Measurements from ENCODE around the gene SLC6A6.
"Not testable (repeated sequence)": the region's sequence is repeated elsewhere in the genome, so short reads cannot be mapped to it uniquely, and the experiment has no call there.

The SLC6A6 gene

DNA sequence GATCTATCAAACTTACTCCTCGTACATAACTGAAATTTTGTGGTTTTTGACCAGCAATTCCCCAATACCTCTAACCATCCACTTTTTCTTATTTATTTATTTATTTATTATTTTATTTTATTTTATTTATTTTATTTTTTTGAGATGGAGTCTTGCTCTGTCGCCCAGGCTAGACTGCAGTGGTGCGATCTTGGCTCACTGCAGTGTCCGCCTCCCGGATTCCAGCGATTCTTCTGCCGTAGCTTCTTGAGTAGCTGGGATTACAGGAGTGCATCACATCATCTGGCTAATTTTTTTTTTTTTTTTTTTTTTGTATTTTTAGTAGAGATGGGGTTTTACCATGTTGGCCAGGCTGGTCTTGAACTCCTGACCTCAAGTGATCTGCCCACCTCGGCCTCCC is 35.3 kb downstream of the SLC6A6 start:
- DNase-seq = not testable (repeated sequence)

DNA sequence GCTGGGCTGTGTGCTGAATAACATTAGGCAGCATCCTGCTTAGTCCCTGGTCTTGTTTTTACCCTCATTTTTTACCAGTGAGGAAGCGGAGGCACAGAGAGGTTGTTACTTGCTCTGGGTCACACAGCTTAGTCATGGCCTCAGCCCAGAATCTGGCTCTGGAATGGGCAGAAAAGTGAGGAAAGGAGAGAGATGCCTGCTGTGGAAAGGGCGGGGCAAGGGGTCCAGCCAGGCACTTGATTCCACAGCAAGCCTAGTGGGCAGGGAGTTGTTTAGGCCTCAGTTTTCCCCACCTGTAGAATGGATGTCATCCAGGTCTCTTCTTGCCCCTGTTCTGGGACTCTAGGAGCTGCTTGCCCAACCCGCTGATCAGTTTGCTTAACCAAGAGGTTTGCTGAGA is 35.9 kb downstream of the SLC6A6 start:
- DNase-seq = no peak

DNA sequence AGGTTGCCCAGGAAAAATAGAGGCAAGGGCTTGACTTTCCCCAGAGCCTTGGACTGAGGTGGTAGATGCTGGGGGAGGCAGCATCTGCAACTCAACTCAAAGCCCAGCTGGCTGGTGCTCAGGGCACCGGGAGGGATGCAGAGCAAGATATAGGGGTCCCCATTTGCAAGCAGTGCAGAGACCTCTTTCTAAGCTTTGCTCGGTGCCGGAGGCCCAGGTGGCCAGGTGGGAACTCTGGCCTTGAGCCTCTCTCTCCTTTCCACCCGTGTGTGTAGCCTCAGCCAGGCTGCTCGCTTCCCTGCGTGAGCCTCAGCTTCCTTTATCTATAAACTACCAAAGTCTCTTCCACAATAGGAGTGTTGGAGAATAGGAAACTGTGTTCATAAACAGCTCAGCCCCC is 36.5 kb downstream of the SLC6A6 start:
- DNase-seq = no peak

DNA sequence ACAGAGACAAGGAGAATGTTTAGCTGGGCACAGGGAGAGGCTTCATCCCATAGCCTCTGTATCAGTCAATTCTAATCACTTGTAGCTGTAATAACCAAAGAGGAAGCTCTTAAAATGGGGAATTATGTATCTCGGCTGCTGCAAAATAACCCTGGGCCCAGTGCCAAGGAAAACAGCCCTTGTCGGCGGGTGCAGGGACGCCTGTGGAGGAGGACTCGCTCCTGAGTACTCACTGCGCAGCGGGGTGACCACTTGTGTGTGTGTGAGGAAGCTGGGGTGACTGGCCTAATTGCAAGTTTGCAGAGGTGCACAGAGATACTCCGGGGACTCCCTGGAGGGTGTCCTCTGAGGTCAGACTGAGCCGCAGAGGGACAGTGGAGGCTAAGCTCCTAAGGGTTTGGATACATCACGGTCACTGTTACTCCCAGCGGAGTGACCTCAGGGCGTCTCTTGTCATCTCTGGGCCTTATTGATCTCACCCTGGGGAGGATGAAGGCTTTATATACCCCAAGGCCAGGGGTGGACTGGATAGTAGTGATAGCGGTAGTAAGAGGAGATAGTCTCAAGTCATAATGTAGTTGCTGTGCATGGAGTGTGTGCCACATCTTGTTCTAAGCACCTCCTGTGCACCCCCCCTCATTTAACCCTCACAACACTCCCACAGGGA is 37.2 kb downstream of the SLC6A6 start:
- no peak for DNase-seq

DNA sequence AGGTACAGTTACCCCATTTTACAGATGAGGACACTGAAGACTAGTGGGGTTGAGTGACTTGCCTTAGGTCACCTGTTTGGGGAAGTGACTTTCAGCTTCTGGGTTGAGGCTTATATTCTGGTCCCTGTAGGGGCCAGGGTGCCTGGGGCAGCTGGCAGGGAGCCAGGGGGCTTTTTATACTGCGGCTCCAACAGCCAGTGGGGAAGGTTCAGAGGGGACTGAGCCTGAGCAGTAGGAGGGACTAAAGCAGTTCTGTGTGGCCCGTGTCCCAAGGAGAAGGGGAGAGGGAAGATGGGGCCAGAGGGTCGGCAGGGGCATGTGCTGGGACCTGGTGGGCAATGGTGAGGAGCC is 37.7 kb downstream of the SLC6A6 start:
- DNase-seq = no peak

DNA sequence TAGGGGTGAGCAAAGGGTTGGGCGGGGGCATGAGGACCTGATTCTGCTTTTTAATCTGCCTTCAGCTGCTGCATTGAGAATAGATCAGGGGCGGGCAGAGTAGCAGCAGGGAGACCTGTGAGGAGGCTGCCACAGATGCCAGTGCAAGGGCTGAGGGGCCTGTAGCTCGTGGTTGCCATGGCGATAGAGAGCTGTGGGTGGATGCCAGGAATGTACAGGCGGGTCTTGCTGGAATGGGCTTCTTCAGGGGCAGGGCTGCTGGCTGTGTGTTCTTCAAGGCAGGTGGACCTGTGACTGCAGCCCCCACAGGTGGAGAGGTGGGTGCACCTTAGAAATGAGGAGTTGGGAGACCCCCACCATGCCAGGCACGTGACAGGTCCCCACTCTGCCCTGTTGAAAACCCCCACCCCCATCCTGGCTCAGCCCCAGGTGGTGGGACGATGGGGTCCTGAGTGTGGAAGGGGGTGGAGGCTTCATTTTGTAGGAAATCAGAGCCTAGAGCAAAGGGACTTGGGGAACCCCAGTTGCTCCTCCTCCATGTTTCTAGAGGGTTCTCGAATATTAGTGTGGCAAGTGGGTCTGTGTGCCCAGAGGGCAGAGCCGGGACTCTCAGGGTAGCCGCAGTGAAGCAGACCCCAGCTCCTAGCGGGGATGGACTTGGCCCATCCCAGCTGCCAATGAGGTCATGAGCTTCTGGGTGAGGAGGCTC is 38.3 kb downstream of the SLC6A6 start:
- DNase-seq = peak; percentile 26

DNA sequence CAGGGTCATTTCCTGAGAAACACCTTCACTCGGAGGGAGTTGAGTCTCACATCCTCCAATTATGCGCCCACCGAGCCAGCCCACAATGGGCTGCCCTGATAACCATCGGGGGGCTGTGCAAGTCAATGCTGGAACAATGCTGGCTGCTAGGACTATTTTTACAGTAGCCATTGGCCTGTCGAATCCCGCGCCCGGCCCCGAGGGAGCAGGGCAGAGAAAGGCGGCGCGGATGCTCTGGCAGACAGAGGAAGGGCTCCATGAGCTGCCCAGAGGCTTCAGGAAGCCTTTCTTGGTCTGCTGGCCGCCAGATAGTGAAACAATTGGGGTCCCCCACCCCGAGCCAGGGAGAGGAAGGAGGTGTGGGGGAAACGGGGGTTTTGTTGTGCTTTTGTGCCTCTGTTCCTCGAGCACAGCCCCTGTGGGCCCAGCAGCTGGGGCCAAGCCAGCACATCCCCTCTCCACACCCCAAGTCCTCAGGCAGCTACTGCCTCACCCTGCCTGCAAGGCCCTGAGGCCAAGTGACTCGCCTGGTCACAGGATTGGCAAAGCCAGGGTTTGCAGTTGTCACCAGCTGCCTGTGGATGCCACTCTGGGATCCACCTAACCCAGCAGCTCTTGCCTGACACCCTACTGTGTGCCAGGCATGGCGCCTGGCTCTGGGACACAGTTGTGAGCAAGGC is 39.0 kb downstream of the SLC6A6 start:
- no peak for DNase-seq

DNA sequence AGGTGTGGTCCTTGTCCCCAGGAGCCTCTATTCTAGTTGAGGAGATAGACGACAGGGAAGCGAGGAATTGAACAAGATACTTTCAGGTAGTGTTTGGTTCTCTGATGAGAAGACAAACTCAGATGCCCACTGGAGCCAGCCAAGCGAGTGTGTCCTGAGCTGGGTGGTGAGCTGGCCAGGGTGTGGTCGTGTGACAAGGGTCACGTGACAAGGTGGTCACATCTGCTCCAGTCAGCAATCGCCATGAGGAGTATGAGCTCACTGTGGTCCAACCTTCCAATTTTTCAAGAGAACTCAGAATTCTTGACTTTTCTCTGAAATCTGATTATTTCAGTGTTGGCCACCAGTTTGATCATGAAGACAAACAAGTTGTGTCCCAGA is 39.5 kb downstream of the SLC6A6 start:
- no peak for DNase-seq

DNA sequence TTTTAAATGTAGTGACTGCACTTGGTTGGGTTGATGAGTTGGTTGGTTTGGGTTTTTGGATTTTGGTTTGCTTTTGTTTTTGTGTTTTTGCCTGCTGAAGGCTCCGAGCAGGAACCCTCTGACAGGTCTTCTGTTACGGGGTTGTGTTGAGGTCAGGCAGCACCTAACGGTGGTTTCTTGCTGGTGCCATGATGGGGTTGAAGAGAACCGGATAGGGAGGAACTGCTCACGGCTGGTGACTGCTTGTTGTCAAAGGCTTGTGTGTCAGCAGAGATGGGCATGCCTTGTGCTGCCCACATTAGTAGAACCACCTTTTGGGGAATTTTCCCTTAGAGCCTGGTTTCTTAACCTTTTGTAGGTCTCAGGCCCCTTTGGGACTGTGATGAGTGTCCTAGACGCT is 42.0 kb downstream of the SLC6A6 start:
- no peak for DNase-seq

DNA sequence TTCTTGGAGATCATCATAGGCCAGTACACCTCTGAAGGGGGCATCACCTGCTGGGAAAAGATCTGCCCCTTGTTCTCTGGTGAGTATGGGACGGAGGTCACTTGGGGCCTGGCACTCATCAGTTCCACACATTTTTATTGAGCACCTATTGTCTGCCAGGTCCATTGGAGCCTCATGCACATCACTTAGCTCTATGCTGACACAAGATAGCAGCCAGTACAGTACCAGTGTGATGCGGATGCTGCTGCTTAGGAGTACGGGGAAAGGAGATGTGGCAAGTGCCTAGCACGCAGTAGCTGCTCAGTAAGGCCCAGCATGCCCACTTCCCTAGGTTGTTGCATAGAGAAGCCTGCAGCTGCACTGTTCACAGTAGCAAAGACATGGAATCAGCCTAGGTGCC is 43.4 kb downstream of the SLC6A6 start:
- DNase-seq = no peak

DNA sequence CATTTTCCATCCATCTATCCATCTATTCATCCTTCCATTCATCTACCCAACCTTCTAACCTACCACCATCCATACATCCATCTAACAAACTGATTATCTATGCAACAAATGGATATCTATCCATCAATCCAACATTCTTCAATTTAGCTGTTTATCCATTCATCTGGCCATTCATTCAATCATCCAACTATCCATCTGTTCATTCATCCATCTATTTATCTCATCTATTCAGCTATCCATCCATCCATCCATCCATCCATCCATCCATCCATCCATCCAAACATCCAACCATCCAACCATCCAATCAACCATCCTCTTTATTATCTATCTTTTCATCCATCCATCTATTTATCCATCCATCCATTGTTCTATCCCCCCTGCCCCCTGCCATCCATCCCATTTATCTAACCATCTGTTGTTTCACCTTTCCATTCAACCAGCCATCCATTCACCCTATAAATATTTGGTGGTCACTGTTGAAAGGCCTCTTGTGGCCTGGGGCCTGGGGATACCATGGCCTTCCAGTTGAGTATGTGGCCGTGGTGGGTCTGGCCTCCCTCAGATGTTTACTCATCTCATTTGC is 44.7 kb downstream of the SLC6A6 start:
- DNase-seq = no peak

DNA sequence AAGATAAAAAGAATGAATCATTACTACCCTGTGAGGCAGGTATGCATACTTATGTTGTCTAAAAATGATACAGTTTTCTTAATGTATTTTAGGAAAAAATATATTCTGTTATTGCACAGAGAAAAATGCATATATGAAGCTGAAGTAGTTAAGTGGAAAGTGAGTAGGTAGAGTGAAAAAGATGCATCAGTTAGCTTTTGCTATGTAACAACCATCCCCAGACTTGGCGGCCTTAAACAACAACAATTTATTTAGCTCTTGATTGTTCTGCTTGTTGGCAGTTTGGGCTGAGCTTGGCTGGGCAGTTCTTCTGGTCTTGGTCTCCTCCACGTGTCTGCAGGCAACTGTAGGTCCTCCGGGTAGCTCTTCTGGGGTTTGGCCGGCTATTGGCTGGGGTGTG is 45.7 kb downstream of the SLC6A6 start:
- no peak for DNase-seq

DNA sequence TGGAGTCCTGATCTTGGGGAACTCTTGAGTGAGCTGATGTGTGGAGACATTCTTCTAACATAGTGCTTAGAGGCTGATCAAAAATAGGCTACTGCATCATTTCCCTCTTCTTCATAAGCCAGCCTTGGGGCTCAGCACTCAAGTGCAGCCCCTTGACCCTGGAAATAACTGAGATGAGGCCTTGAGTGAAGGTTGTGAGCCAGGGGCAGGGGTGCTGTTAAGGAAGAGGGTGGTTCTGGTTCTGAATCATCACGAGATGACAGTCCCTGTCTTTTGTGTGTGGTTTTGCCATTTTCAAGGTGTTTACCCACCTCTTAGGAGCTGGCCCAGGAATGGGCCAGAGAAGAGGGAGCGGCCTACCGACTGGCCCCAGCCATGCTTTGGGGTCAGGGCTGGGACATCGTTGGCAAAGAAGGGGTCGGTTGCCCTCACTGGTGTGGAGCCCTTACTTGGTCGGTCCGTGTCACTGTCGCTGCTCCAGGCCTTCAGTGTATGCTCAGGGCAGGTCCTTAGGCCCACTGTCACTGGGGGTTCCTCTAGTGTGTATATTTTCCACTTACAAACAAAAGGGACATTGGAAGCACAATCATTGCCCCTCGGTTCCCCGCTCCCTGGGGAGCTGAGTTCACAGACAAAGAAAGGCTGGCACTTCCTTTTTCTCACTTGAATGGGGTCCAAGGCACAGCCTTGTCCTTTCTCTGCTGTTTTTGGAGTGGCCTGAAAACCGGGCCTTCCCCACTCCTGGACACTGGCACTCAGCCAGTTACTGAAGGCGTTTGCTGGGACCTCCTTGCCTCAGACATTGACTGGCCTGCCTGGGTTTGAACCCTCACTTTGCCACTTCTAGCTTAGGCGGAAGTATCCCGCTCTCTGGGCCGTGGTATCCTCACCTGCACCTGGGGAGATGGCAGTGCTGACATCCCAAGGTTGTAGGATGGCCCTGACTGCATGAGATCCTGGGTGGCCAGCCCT is 46.6 kb downstream of the SLC6A6 start:
- DNase-seq = no peak

DNA sequence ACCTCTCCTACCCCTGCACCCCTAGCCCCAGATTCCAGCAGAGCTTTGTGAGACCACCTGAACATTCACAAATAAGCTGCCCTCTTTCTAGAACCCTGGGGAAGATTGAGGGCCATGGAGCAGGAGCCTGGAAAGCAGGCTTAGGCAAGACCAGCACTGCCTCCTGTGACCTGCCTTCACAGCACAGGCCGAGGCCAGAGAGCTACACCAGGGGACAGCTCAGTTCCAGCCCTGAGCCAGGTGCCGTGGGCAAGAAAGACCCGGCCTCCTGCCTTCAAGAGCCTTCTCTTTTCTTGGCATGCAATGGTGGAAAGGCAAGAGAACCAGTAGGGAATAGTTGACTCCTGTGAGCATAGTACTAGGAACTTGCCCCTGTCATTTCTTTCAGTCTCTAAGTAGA is 48.1 kb downstream of the SLC6A6 start:
- DNase-seq = no peak

DNA sequence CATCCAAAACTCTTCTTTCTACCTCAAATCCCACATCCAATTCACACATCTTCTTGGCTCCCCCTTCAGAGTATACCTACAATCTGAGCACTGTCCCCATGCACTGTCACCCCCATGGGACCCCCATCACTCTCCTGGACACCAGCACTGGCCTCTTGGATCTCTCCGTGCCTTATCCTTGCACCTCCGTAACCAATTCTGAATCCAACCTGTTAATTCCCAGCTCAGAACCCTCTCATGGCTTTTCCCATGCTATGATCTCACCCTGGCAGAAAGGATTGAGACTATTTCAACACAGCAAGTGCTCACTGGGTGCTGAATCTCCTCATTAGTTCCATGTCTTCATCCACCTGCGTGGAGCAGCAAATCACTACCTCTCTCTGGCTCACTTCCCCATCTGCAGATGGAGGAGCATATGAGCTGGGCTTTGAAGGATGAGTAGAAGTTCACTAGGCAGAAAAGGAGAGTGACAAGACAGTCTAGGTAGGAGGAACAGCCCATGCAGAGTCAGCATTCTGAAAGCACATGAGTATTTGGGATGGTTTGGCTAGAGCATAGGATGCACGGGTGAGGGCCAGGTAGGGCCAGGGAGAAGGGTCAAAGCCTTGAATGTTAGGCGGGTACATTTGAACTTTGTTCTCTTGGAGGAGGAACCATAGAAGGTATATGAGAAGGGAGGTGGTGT is 48.7 kb downstream of the SLC6A6 start:
- DNase-seq = no peak

DNA sequence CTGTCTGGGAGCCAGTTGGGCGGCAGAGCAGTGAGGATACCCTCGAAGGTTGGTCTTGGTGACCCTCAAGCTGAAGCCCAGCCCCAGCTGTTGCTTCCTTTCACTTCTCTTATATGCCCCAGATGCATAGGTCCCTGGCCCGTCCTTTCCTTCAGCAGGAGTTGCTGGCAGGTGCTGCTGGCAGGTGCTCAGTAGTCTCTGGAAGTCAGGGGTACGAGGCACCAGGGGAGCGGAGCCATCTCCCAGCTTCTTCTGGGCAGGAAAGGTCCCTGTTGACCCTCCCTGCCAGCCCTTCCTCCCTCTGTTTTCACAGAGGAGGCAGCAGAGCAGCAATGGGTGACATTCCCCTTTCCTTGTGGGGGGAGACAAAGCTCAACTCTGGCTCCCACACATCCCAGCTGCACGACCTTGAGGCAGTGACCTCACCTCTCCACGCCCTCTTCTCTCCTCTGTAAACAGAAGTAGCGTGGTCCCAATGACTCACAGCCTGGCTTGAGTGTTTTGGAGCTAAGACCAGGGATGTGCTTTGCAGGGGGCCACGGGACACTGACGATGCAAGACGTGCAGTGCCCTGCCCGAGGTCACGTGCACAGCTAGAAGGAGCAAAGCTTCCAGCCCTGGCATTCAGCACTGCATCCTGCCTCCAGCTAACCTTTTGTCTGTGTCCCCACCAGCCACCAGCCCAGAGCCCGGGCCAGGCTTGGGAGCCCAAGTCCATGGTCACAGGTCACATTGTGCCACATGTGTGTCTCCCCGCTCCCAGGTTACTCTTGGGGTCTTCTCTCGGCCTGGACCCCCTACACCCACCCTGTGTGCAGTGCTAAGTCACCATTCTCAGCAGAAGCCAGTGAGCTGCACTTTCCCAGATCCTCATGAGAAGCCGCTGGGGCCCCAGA is 49.7 kb downstream of the SLC6A6 start:
- no peak for DNase-seq

DNA sequence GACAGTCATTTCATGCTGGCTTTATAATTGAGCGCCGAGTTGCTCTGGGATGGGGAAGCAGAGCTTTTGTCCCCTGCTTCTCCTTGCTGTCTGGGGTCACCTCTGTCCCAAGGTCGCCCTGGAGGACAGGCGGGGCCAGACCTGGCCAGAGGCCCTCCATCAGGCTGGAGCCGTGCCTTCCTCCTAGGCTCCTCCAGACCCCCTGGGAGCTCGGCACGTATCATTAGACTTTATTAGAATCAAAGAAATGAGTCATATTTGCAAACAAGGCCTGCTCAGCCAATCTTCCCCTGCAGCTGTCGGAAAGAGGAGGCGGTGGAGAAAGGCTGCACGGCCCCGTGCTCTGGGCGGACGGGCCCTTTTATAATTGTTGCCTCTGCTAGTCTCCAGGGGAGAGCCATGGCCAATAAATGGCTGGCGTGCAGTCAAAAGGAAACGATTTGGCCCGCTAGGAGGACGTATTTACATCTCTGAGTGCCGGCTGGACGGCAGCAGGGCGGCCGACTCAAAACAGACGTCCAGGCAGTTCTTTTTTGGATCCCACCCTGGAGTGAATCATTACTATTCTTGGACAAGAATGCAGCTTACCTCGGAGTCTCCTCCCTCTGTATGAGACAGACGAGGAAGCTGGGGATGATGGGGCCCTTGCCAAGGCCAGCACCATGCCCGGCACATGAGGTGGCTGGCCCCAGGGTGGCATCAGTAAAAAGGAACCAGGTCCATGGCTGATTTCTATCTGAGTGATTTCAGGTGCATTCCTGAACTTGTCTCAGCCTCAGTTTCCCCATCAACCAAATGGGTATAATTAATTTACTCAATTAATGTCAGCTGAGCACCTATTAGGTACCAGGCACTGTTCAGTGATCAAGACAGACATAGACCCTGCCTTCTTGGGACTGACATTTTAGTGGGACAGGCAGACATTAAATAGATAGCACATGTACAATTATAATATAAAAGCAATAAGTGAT is 50.6 kb downstream of the SLC6A6 start:
- peak; percentile 40 for DNase-seq

DNA sequence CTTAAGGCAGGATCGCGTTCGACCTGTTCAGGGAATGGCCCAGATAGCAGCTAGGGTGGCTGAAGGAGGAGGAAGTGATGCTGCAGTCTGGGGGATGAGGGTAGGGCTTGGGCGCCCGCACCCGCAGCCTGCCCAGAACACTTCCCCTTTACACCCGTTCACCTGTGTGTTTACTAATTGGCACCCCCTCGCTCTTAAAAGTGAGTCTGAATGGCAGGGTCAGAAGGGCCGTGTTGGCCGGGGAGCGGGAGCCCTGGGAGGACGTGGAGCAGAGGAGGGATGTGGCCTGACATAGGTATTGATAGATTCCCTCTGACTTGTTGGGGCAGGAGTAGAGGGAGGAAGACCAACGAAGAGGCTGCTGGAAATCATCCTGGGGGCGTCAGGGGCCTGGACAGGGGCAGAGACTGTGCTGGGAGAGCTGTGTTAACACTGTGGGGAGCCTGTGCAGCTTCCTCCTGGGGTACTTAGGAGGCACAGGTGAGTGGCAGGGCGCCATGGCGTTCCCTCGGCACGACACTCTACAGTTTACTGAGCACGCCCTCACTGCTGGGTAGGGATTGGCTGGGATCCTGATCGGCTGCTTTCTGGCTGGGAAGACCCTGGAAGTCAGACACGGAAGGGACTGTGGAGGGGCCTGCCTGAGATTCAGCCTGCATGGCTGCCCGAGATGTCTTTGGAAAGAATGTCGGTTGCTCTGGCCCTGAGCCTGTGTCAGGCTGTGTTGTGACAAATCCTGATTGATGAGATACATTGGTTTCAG is 51.7 kb downstream of the SLC6A6 start:
- no peak for DNase-seq

Measured in NCI-H226 (cell line).